Heart right ventricle (tissue), 16 donors: Measurements from ENCODE around the gene LAMC3. TPM values are rescaled to one million over a fixed set of nuclear protein-coding genes. Genes with fewer than 3 reads are reported as not detected.

Experiments
- ATAC-seq, 8 donors: fragments of 200-7000 bp; cut with Tn5 transposase; one replicate each; pipeline ENCODE4 v1.9.1; 2020; ENCODE audit warnings: mild to moderate bottlenecking in 8 of 8, moderate library complexity in 8 of 8, moderate number of reproducible peaks in 1 of 8
- DNase-seq, 2 donors: peaks; one replicate each; pipeline ENCODE4 v3.0.0-alpha.2; 2020
- H3K27ac ChIP-seq, 10 donors: fragments of 200-600 bp; sonication (generic) in 2 of 10; one replicate each; pipeline versions ENCODE4 v1.5.0 to v1.8.0; 2020 to 2022; ENCODE audit warnings: mild to moderate bottlenecking in 3 of 10
- H3K27me3 ChIP-seq, 7 donors: fragments of 200-600 bp; one replicate each; pipeline ENCODE4 v1.8.0; 2021 to 2022; ENCODE audit warnings: mild to moderate bottlenecking in 2 of 7
- H3K36me3 ChIP-seq, 9 donors: fragments of 200-600 bp; sonication (generic) in 1 of 9; one replicate each; pipeline versions ENCODE4 v1.5.0 to v1.8.0; 2020 to 2022; ENCODE audit warnings: mild to moderate bottlenecking in 2 of 9
- H3K4me1 ChIP-seq, 9 donors: fragments of 200-600 bp; sonication (generic) in 1 of 9; one replicate each; pipeline versions ENCODE4 v1.5.0 to v1.8.0; 2020 to 2022; ENCODE audit warnings: mild to moderate bottlenecking in 4 of 9
- H3K4me3 ChIP-seq, 10 donors: fragments of 200-600 bp; sonication (generic) in 2 of 10; one replicate each; pipeline versions ENCODE4 v1.5.0 to v1.8.0; 2020 to 2022; ENCODE audit warnings: mild to moderate bottlenecking in 7 of 10, moderate library complexity in 2 of 10
- H3K9me3 ChIP-seq, 11 donors: fragments of 200-600 bp in 10 of 11; sonication (generic) in 2 of 11; one replicate each; pipeline versions ENCODE4 v1.5.0 to v1.8.0; 2013 to 2022; ENCODE audit warnings: mild to moderate bottlenecking in 2 of 11, control low read depth in 1 of 11, moderate library complexity in 1 of 11
- CTCF ChIP-seq, 9 donors: fragments of 200-600 bp; sonication (generic) in 2 of 9; IDR thresholded peaks; one replicate each; pipeline versions ENCODE4 v1.5.0 to v1.8.0; 2021 to 2022; ENCODE audit warnings: antibody characterized with exemption in 9 of 9, mild to moderate bottlenecking in 5 of 9, moderate library complexity in 1 of 9
- WGBS, 2 donors: extraction: QIAGEN DNeasy Blood & Tissue Kit; methylation state at CpG; one replicate each; pipeline ENCODE4 v1.1.7; 2013; ENCODE audit warnings: inconsistent platforms in 1 of 2; 5-methylcytosine and 5-hydroxymethylcytosine counted together
- intact Hi-C, 10 donors: fragments of 100-400 bp; cut with DNase I; formaldehyde crosslinking; loops; one replicate each; pipeline versions ENCODE4 v1.11.1 to v1.14.2; 2022
- polyA plus RNA-seq, 2 donors: library from polyadenylated mRNA; stranded (reverse); fragments of 200-250 nt; gene quantifications; one replicate each; pipeline ENCODE4 v1.2.3, GENCODE V29; 2013
- total RNA-seq, 10 donors: library from RNA; stranded (reverse); fragmentation: NEBNext Ultra II Directional in 3 of 10; extraction: Animal tissue kit (Norgen Biotek cat#: 25700) in 3 of 10; gene quantifications; one replicate each; pipeline versions ENCODE4 v1.2.1 to v1.2.4, GENCODE V29; 2021 to 2023
- donor health status: Arrhythmogenic right ventricular cardiomyopathy.
- donor health status: ischemic (EF 13 %, LVEDD 7.1; RV severe dilation, severe dysfunction).
- donor health status: healthy with polysubstance abuse.
- donor health status: DM: no; HTN: yes; CAD: no.
- donor health status: DM: no; HTN: no; CAD: no.
- donor health status: ischemic (EF 25% LVEDD 6.9; RV normal size, moderate dysfunction).
- donor health status: ischemic (EF 25% LVEDD 5.7; RV mildly dilated, moderate dysfunction).
- donor health status: healthy.
- donor health status: DM: yes; HTN: yes; CAD: no.
- donor health status: Ischemic cardiomyopathy.
- donor health status: ischemic (EF 35%, LVEDD 5.7; RV mildly dilated, moderate dysfunction).
- donor health status: nonischemic (EF 11% LVEDD 7.7; RV severe dilation, severe dysfunction).
- donor health status: DM: yes; HTN: yes; CAD: no.
- donor health status: PGD.
- donor health status: ischemic (EF 29% LVEDD 5.4; RV normal size, mild dysfunction).
- donor health status: nonischemic (EF 23%, LVEDD 6.1; RV moderate dilation, normal function).

The LAMC3 gene
- total and polyA plus RNA-seq, 12 donors: 0.07 to 5.4 (median 0.30) TPM; not detected in 1

GRCh38 chr9:130979591-130980385 is 29.2 kb upstream of the LAMC3 start:
- Histone ChIP-seq H3K4me1 (no peaks in the 10 kb centered on the region), H3K4me3 (no peak overlapping the region), H3K27me3 (peaks cover 0 to 14% (median 0%) of the 10 kb centered on the region in 7 donors), H3K36me3 (no peaks in the 10 kb centered on the region), H3K27ac (no peak overlapping the region), H3K9me3 (no peaks in the 10 kb centered on the region)
- DNase-seq: no peak
- ATAC-seq: no peak
- intact Hi-C loops: no loop called here
- no peak for TF ChIP-seq CTCF (IDR thresholded peaks at IDR 0.05)
- WGBS, 2 donors: 83 to 86% methylated on average over 20 of the region's 20 CpGs

GRCh38 chr9:130980526-130980925 is 28.4 kb upstream of the LAMC3 start:
- Histone ChIP-seq H3K9me3 (no peaks in the 10 kb centered on the region), H3K27me3 (peaks cover 0 to 16% (median 0%) of the 10 kb centered on the region in 7 donors), H3K27ac (no peak overlapping the region), H3K4me1 (no peaks in the 10 kb centered on the region), H3K4me3 (no peak overlapping the region), H3K36me3 (no peaks in the 10 kb centered on the region)
- intact Hi-C loops: no loop called here
- WGBS, 2 donors: 73 to 77% methylated on average over 16 of the region's 16 CpGs
- ATAC-seq (no peak), DNase-seq (no peak)
- TF ChIP-seq CTCF (IDR thresholded peaks at IDR 0.05): no peak

- Histone ChIP-seq H3K4me1 (no peaks in the 10 kb centered on the region), H3K9me3 (no peaks in the 10 kb centered on the region), H3K27me3 (peaks cover 0 to 21% (median 0%) of the 10 kb centered on the region in 7 donors), H3K27ac (no peak overlapping the region), H3K4me3 (no peak overlapping the region), H3K36me3 (no peaks in the 10 kb centered on the region)
- ATAC-seq: no peak
- DNase-seq: no peak
- intact Hi-C loops: no loop called here
- 65 to 76% methylated on average over 10 of the region's 10 CpGs for WGBS, 2 donors
- TF ChIP-seq CTCF (IDR thresholded peaks at IDR 0.05): no peak
These were observed 27.8 kb upstream of the LAMC3 start for GRCh38 chr9:130981002-130981755.

- Histone ChIP-seq H3K27ac (no peak overlapping the region), H3K9me3 (no peaks in the 10 kb centered on the region), H3K4me1 (no peaks in the 10 kb centered on the region), H3K4me3 (no peak overlapping the region), H3K36me3 (no peaks in the 10 kb centered on the region), H3K27me3 (peaks cover 0 to 27% (median 0%) of the 10 kb centered on the region in 7 donors)
- TF ChIP-seq CTCF (IDR thresholded peaks at IDR 0.05): no peak
- DNase-seq: no peak
- no peak for ATAC-seq
- WGBS, 2 donors: 65 to 71% methylated on average over 14 of the region's 14 CpGs
- intact Hi-C loops: no loop called here
These were observed 27.2 kb upstream of the LAMC3 start for GRCh38 chr9:130981756-130982137.
